Prostate gland (tissue), 2 donors: ENCODE measurements around the gene NUMA1.

Source experiments
- CTCF ChIP-seq, 4 experiments: fragments of 200-600 bp in 2 of 4; fragments of 450-650 bp in 2 of 4; sonication (generic) in 2 of 4; IDR thresholded peaks; 1 replicate in 3 of 4; 2 replicates in 1 of 4; pipeline ENCODE4 v1.5.1; 2016 to 2019; ENCODE audit warnings: antibody characterized with exemption in 4 of 4, mild to moderate bottlenecking in 2 of 4, moderate library complexity in 2 of 4
- POLR2A ChIP-seq: fragments of 450-650 bp; IDR thresholded peaks from one replicate; pipeline ENCODE4 v1.6.1; 2016; ENCODE audit warnings: antibody characterized with exemption, mild to moderate bottlenecking
- POLR2AphosphoS5 ChIP-seq: sonication (generic); formaldehyde crosslinking; IDR thresholded peaks from one replicate; pipeline ENCODE4 v1.6.1; 2017; ENCODE audit warnings: antibody characterized with exemption

- TF ChIP-seq CTCF (IDR thresholded peaks at IDR 0.05) (no peak), POLR2AphosphoS5 (no peak), POLR2A (no peak)
Observed at GRCh38 chr11:72005347-72006260, 74.7 kb downstream of the NUMA1 start.
